ENCODE measurements around the gene ST6GAL1.
A peak's percentile ranks its signal among the peaks of the same experiment; 100 is the strongest.
"Not testable (repeated sequence)": the region's sequence is repeated elsewhere in the genome, so short reads cannot be mapped to it uniquely, and the experiment has no call there.

Gene ST6GAL1

DNA sequence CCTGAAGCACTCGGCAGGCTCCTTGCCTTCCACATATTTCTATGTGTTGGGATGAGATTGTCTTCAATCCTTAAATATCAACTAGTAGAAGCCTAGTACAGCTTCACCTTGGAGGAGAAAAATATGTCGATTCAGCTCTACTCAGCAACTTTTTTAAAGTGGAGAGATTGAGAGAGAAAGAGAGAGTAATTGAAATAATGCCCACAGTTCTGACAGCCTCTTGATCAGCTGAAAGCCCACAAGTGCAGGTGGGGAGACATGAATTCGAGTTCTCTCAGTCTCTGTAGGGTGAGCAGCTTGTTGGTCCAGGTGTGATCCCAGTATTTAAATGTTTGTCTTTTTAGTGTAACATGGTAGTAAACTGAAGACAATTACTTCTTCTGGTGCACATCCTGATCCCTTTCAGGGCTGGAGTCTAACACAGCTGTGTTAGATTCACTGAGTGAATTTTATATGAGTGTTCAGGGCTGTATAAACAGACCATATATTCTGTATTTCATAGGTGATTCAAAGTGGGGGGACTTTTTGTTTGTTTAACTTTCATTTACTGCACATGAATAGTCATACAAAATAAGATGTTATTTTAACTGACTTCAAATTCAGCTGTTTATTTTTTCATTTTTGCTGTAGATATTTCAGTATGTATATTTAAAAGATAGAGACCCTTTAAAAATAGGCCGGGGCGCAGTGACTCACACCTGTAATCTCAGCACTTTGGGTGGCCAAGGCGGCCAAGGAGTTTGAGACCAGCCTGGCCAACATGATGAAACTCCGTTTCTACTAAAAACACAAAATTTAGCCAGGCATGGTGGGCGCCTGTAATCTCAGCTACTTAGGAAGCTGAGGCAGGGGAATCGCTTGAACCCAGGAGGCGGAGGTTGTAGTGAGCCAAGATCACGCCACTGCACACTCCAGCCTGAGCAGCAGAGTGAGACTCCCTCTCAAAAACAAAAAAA, 64.0 kb downstream of the ST6GAL1 start:
- no peak for DNase-seq (ENCODE audit: low read depth in 2 of 2)

- no peak for DNase-seq (ENCODE audit: low read depth in 2 of 2)
Observed at GRCh38 chr3:186996356-186996755, 66.0 kb downstream of the ST6GAL1 start.

- no peak for DNase-seq (ENCODE audit: low read depth in 2 of 2)
Observed at GRCh38 chr3:186997061-186997460, 66.7 kb downstream of the ST6GAL1 start.

DNA sequence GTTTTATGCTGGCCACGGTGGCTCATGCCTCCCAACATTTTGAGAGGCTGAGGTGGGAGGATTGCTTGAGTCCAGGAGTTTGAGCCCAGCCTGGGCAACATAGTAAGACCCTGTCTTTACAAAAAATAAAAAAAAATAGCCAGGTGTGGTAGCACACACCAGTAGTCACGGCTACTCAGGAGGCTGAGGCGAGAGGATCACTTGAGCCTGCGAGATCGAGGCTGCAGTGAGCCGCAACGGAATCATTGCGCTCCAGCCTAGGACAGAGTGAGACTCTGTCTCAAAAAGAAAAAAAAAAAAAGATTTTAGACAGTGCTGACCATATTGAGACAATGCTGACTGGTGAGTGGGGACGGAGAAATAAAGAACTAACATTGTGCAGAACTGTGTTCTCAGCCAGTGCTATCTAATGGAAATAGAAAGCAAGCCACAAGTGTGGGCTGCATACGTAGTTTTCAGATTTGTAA, 67.2 kb downstream of the ST6GAL1 start:
- DNase-seq (ENCODE audit: low read depth in 2 of 2): no peak

DNA sequence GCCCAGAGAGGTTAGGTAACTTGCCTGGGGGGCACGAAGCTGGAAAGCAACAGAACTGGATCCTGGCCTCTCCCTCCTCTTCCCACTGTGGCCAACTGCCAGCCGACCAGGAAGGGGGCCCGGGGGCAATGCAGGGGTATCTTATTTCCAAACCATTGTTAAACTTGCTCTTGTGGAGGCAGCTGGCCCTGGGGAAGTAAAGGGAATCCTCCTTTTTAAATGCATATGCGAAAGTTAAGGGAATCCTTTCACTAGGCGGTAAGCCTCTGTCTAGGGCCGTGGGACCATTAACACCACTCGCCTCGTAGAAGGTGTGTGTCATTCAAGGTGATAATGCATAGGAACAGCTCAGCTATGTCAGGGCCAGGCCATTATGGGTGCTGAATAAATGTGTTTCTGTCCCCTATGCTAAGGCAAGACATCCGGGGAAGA, 68.6 kb downstream of the ST6GAL1 start:
- DNase-seq (ENCODE audit: low read depth in 2 of 2): no peak

- DNase-seq (ENCODE audit: low read depth in 2 of 2): no peak
Observed at GRCh38 chr3:187000711-187001151, 70.4 kb downstream of the ST6GAL1 start.

- no peak for DNase-seq (ENCODE audit: low read depth in 2 of 2)
Observed at GRCh38 chr3:187002915-187003314, 72.6 kb downstream of the ST6GAL1 start.

DNA sequence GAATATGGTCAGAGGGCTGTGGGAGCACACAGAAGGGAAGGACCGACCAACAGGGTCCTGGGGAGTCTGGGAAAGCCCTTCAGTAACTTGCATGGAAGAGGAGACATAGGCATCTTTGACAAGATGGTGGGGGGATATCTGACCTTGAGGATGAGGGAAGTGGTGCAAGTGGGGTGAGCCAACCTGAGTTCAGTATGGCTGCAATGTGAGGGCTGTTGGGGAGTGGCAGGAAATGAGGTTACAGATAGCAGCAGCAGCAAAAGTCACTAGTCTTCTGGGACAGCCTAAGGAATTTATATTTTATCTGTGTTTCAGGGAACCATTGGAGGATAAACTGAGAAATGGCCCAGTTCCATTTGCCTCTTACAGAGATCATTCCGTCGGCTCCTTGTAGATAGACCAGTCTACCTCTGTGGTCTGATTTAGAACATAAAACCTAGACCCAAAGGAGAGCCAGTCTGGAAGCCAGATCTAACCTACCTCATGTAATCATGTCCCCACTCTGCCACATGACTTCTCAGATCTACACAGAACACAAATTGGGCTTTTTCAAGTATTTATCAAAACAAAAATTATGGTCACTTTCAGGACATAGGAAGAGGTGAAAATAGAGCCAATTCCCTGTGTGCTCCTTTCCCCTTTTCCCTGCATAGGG, 75.6 kb downstream of the ST6GAL1 start:
- DNase-seq (ENCODE audit: low read depth in 2 of 2): no peak

- DNase-seq (ENCODE audit: low read depth in 2 of 2): no peak
Observed at GRCh38 chr3:187006864-187007630, 76.7 kb downstream of the ST6GAL1 start.

DNA sequence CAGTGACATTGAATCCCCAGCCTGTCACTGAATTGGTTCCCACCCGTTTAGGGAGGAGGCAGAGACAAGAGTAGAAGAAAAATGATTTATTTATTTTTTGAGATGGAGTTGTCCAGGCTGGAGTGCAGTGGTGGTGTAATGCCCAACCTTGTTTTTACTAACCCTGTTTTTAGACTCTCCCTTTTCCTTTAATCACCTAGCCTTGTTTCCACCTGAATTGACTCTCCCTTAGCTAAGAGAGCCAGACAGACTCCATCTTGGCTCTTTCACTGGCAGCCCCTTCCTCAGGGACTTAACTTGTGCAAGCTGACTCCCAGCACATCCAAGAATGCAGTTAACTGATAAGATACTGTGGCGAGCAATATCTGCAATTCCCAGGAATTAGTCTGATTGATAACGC, 80.1 kb downstream of the ST6GAL1 start:
- not testable (repeated sequence) for DNase-seq (ENCODE audit: low read depth in 2 of 2)

GRCh38 chr3:187011915-187012314, 81.6 kb downstream of the ST6GAL1 start:
- no peak for DNase-seq (ENCODE audit: low read depth in 2 of 2)

- DNase-seq (ENCODE audit: low read depth in 2 of 2): peak in 1 of 2 donors; percentile 29
Observed at GRCh38 chr3:187012609-187013051, 82.3 kb downstream of the ST6GAL1 start.

DNA sequence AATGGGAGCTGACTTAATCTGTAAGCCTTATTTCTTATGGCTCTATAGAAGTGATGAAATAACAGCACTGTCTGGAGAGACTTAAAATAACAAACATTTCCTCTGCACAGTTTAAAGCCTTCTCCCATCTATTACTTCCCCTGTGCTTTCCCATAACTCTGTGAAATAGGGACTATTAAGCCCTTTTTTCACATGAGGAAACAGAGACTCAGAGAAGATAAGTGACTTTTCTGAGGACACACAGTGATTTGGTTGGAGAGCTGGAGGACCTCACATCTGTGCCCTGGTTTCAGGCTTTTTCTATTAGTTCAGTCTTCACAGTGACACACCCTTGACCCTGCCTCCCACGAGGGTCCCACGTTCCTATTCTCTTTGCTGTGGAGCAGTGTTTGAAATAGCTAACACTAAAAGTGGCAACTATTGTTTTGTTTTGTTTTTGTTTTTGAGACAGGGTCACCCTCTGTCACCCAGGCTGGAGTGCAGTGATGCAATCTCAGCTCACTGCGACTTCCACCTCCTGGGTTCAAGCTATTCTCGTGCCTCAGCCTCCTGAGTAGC, 82.9 kb downstream of the ST6GAL1 start:
- no peak for DNase-seq (ENCODE audit: low read depth in 2 of 2)

GRCh38 chr3:187014417-187014864, 84.1 kb downstream of the ST6GAL1 start:
- DNase-seq (ENCODE audit: low read depth in 2 of 2): no peak

DNA sequence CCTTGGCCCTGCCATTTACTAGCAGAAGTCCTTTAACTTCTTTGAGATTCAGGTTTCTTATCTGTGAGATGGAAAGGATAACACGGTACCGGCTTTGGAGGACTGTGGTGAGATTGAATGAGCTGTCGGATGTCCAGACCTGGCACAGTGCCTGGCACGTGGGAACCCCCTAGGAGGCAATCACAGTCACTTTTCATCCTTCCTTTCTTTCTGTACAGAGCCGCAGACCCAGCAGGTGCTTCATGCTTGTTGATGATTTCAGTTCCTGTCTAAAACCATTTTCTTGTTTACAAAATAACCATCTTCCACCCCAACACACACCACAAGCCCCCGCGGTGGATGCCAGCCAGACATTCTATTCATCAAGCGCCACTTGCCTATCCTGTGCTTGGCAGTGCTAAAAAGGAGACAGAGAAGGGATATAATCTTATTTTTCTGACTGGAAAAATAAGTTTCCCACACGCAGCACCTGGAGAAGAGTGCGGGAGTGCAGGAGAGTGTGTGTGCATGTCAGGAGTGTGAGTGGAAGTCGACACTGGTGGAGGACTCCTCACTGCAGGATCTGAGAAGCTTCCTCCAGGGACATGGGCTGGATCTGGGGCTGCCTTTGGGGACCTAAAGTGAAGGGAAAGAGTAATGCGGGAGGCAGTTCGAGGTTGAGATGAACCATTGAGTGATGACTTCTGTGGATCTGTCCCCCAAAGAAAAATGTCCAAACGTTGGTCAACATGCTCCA, 85.7 kb downstream of the ST6GAL1 start:
- no peak for DNase-seq (ENCODE audit: low read depth in 2 of 2)

- DNase-seq (ENCODE audit: low read depth in 2 of 2): no peak
Observed at GRCh38 chr3:187016639-187017345, 86.5 kb downstream of the ST6GAL1 start.

DNA sequence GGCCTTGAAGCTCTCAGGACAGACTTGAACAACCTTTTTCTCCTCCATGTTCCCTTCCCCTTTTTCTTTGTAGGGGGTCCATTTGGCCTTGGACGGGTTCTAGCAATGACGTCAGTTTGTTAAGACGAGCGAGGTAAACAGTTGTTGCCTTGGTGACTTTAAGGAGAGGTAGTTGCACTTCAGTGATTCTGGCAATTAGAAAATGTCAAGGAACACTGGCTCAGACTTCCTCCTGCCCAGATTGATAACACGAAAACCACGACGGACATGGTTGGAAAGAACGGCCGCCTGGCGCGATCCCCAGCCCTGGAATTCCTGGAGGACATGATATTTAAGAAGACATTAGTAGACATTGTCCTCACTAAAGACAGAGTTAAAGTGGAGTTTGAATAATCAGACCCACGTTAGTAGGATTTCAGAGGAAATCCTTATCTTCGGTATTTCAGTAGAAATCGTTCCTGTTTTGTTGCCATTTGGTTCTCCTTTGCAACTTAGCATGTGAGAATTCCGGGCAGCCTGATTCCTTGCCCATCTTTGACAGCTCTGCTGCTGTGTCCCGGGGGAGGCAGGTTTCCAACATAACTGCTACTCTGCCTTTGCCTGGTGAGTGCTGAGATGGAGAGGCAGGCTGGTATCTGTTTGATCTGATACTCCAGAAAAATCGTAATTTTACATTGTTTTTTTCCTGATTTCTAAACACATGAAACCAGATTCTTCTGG, 87.3 kb downstream of the ST6GAL1 start:
- no peak for DNase-seq (ENCODE audit: low read depth in 2 of 2)

- DNase-seq (ENCODE audit: low read depth in 2 of 2): no peak
Observed at GRCh38 chr3:187019542-187020072, 89.3 kb downstream of the ST6GAL1 start.

GRCh38 chr3:187020376-187020775, 90.0 kb downstream of the ST6GAL1 start:
- DNase-seq (ENCODE audit: low read depth in 2 of 2): no peak
